Right kidney (tissue), 9 donors: ENCODE data around the gene SECISBP2L.
"Not testable (repeated sequence)": the region's sequence is repeated elsewhere in the genome, so short reads cannot be mapped to it uniquely, and the experiment has no call there.

Experiments
- DNase-seq: peaks from one replicate; pipeline ENCODE4 v3.0.0-alpha.2; 2016
- long read RNA-seq, 8 donors: transcript quantifications; one replicate each; lab custom pipeline, GENCODE V29; 2026

Gene SECISBP2L
- long read RNA-seq, donor 1, partial matches to known transcripts: 6 of 6 reads
- long read RNA-seq, donor 1, other reads (novel, unspliced or antisense): 0 of 6 reads
- long read RNA-seq, donor 2, full-length matches to known transcripts: 1 of 1 reads
- long read RNA-seq, donor 2, partial matches to known transcripts: 0 of 1 reads
- long read RNA-seq, donor 2, other reads (novel, unspliced or antisense): 0 of 1 reads
- long read RNA-seq, donor 3, partial matches to known transcripts: 0 of 2 reads
- long read RNA-seq, donor 3, other reads (novel, unspliced or antisense): 0 of 2 reads
- long read RNA-seq, donor 4, full-length matches to known transcripts: 2 of 7 reads
- long read RNA-seq, donor 4, partial matches to known transcripts: 5 of 7 reads
- long read RNA-seq, donor 4, other reads (novel, unspliced or antisense): 0 of 7 reads
- long read RNA-seq, donor 5: 0 reads
- long read RNA-seq, donor 6, partial matches to known transcripts: 5 of 8 reads
- long read RNA-seq, donor 6, other reads (novel, unspliced or antisense): 0 of 8 reads
- long read RNA-seq, donor 7: 0 reads
- long read RNA-seq, donor 8, partial matches to known transcripts: 0 of 2 reads
- long read RNA-seq, donor 8, other reads (novel, unspliced or antisense): 0 of 2 reads

DNA sequence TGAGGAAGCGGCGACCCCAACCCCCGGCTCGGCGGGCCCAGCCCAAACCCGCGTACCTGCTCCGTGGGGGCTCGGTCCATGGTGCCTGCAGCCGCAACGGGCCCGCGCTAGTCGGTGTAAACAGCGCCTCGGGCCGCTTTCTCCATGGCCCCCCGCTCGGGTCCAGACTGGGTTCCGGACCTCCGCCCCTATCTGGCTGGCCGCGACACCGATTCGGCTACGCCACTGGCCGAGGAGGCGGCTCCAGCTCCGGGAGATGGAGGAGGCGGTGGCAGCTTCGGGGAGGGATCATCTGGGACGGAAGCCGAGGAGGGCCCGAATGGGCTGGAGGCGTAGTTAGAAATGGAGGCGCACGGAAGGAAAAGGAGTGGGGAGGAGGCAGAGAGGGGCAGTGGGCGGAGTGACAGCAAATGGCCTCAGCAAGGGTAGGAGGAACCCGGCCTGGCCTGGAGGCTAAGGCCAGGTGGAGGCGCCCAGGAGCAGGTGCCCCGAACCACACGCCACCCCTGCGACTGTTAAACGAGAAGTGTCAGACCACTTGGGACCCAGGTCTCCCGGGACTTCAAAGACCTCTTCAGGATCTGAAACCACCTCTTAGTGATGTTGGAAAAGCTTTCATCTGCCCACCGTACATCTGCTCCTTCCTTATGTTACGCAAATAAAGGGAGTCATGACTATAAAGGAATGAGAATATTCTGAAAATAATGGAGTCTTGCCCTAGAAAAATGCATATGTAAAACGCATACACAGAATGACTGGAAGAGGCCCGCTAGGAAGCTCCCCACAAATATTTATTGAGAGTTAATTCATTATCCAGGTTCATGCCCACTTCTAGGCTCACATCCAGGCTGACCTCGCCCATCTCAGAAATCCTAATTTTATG lies at the start of gene SECISBP2L:
Gene SECISBP2L, minus strand, starts transcription at position 227 of the 883 bp plus-strand sequence. Its CDS starts 147 bp downstream, at position 80.
- peak; percentile 97 for DNase-seq

DNA sequence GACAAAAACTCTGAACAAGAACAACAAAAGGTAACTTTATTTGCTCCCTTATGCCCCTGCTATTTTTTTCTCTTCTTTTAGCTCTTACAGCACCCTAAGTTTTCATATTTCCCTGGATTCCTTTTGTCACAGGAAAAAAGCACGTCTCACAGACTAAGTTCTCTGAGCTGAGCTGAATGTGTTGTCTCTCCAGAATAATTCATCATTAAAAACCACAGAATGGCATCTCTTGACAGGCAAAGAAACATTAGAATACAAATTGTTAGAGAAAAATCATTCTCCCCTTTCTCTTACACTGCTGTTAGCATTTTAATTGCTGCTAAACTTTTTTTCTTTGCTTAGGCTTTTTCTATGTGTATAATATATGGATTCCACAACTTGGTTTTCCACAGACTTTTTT lies 48.7 kb upstream of the SECISBP2L start:
- no peak for DNase-seq

DNA sequence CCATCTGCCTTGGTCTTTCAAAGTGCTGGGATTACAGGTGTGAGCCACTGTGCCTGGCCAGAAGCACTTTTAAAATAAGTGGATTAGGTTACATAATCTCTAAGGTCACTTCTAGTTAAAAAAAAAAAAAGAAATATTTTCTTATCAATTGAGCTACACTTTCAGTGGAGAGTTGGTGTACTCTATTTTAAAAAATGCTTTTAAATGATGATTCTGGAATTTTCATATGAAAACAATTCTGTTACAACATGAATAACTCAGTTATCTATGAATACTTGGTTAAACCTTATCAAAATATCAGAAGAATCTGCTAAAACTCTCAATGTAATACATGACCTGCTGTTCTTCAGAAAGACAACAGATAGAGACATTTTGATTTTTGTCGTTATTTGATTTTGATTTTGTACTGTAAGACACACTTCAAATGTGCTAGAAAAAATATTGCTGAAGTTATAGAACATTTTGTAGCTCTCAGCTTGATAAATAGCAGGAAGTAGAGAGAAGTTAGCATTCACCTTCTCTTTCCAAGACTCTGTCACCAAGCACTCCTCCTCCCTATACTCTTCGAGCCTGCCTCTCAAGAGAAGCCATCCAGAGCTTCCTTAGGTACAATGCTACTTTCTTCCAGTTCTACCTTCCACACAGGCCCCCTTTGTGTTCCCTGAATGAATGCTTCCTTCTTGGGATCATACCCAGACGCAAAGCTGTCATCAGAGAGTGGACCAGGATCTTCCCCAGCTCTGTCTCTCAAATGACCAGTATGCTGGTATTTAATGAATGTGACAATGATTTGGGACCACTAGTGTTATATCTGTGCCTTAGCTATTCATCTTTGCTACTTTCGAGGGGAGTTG lies 47.2 kb upstream of the SECISBP2L start:
- DNase-seq: no peak

DNA sequence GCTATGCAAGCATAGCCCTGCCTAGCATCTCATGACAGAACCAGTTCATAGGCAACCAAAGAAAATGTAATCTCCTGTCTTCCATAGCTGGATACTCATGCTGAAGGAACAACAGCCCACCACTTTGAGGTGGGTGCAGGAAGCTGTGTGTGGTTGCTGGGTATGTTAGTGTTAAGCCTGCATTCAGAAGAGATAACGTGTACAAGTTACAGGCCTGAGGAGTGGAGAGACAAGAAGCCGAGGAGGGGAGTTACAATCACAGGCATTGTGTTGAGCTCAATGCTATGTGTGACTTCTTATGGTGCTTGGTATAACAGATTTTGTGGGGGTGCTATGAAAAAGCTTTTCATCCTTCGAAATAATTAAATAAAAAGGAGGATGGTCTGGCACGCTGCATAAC lies 42.8 kb upstream of the SECISBP2L start:
- no peak for DNase-seq

DNA sequence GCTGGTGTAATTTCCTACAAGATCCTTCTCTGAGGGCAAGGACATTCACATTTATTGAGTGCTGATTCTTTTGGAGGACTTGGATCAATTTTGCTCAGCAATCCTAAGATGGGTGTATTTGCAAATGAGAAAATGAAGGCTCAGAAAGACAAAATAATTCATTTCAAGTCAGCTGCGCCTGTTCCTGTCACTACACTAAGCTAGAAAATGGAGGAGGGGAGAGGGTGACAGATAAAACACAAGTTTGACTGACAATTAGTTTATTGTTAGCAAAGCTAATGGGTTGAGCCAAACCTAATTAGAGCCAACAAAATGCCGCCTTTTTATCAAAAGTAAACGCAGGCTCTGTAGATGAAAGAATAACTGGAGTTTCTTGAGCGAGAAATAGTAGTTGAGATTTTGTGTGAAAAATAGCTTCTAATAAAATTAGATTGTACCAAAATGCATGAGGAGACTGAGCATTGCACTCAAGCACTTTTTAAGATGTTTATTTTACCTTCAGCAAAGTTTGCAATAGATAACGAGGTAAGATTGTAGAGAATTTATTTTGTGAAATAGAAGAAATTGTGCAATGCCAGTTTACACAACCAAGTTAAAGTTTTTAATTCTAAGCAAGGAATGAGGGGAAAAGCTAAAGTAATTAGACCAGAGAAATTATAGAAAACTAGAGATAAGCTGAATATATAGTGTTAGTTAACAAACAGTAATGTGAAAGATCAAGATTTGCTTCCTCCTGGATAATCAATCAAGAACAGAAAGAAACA lies 39.6 kb upstream of the SECISBP2L start:
- DNase-seq: no peak

- no peak for DNase-seq
Measured at GRCh38 chr15:49084285-49084570, 38.0 kb upstream of the SECISBP2L start.

DNA sequence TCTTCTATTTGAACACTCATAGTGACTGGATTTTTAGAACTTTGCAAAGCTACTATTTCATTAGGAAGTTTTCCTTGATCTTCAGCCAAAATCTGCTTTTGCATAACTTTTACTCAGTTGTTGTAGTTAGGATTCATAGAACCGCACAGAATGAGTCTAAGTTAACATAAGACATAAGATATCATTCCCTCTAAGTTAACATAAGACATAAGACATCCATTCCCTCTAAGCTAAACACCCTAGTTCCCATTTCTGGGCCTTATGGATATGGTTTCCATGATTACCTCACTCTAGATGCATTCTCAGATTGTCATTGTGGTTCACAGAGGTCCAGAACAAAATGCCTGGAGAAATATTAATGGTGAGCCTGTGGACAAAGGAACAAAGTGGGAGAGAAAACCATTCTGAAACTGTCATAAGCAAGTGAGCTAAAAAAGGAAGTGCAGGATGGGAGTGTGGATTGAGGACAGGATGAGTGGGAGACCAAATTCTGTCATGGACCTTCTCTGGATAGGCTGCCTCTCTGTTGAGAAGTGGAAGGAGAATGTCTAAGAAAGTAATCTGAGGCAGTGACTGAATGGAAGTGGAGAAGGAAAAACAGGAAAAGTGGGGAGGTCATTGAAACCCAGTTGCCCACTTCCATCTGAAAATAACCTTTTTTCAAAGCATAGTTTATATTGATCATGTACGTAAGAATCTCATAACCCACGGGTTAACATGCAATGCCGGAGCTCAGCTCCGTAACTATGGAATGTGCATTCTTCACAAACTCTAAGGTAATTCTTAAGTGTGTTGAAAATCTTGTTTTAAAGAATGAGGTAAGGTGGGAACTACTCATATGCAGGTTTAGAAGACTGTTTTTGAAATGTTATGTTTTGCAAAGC lies 37.4 kb upstream of the SECISBP2L start:
- no peak for DNase-seq

GRCh38 chr15:49082960-49083359 lies 36.7 kb upstream of the SECISBP2L start:
- no peak for DNase-seq

DNA sequence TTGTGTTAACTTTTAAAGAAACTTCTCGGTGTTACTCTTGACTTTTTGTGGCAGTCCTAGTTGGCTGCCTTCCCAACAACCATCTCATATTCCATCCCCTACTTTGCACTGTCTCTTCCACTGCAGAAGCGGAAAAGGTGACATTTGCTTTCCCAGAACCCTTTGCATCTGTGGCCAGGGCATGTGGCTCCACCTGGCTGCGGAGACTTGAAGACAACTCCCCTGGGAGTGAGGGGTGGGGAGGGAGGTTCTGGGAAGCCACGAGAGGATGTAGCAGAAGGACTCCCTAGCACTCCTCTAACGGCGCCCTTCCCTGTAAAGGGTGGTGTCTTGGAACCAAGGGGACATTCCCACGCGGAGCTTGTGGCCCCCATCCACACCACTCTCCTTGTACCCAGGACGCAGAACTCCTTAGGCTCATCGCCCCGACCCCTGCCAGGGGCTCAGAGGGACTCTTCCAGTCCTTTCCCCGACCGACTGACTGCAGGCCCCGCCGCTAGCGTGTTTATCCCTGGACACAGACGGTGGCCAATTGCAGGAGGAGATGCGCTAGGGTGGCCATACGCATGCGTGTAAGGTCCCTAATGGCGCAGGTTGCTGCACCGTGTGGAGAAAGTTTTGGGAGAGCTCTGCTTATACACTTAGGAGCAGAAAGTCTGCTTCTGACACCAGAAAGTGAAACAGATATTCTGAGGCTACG lies 33.2 kb upstream of the SECISBP2L start:
- DNase-seq: no peak

GRCh38 chr15:49075881-49076280 lies 29.6 kb upstream of the SECISBP2L start:
- DNase-seq: no peak

- not testable (repeated sequence) for DNase-seq
Measured at GRCh38 chr15:49074589-49075287, 28.5 kb upstream of the SECISBP2L start.

- no peak for DNase-seq
Measured at GRCh38 chr15:49066372-49066771, 20.1 kb upstream of the SECISBP2L start.

- no peak for DNase-seq
Measured at GRCh38 chr15:49064884-49065283, 18.6 kb upstream of the SECISBP2L start.

DNA sequence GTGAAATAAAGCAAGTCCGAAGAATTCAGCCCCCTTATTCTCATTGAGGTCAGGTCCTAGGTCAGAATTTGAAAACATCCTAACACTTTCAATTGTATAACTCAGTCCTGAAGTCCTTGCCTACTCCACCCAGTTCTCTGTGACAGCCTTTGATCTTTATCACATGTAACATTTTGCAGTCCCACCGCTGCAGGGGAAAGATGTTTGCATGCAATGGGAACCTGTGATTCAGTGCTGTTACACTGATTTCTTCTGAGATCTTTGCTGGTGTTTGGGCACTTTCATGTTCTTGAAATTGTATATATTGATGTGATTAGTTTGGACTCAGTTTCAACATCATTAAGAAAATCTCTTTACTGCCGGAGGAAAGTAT lies 18.0 kb upstream of the SECISBP2L start:
- no peak for DNase-seq

- DNase-seq: no peak
Measured at GRCh38 chr15:49063402-49064280, 17.4 kb upstream of the SECISBP2L start.

DNA sequence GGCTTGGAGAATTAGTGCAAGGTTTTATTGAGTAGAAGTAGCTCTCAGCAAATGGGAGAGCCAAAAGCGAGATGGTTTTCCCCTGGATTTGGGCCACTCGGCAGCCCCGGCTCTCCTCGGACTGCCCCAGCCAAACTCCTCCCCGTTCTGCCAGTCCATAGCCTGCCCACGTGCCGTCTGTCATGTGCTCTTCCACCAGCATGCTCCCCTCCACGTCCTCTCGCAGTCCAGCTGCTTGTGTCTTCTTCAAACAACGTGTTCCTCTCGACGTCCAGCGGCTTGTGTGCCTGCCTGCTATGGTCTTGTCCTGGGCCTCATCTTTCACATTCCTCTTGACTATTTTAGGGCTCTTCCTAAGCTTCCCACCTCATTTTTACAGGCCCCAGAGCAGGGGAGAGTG lies 16.7 kb upstream of the SECISBP2L start:
- DNase-seq: no peak

- DNase-seq: no peak
Measured at GRCh38 chr15:49060710-49061495, 14.7 kb upstream of the SECISBP2L start.
